GM19043 (cell line): ENCODE measurements around the gene ARSG.
"Not testable (repeated sequence)": the region's sequence is repeated elsewhere in the genome, so short reads cannot be mapped to it uniquely, and the experiment has no call there.

Experiments
- ATAC-seq: cut with Tn5 transposase; IDR thresholded peaks from one replicate; pipeline ENCODE4 v1.9.1; 2021; ENCODE audit warnings: low read depth; ENCODE audit not compliant: unreplicated experiment

ARSG gene

GRCh38 chr17:68302666-68303065 is 11.4 kb downstream of the ARSG start:
- no peak for ATAC-seq

GRCh38 chr17:68304706-68305105 is 13.4 kb downstream of the ARSG start:
- no peak for ATAC-seq

DNA sequence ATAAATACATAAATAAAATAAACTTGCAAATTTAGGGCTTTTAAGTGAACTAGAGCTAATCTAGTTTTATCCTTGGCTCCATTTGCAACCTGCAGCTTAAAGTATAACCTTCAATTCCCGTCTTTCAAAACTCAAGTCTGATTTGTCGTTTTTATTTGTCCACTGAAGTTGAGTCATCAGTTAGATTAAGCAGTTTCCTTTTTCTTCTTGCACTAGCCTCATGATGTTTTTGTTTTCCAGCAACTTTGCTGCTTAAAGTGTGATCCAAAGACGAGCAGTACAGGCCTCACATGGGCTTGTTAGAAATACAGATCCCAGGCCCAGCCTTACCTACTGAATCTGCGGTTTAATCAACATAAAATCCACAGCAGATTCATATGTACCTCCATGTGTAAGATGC is 13.8 kb downstream of the ARSG start:
- ATAC-seq = no peak

DNA sequence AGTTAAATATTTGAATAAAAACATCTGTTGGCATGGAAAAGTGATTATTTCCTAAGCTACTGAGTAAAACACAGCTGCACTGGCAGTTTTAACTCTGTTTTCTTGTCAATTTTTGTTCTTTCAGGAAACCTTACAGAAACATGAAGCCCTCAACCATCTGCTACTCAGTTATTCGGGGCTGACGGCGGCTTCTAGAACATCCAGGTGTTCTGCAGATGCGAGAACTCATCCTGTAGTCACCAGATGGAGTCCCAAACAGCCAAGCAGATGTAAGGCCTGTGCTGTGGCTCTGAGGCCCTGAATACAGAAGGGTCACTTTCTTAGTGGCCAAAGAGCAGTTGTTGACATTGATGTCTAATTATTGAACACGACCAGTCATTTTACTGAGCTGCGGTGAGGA is 15.5 kb downstream of the ARSG start:
- no peak for ATAC-seq

- no peak for ATAC-seq
Measured at GRCh38 chr17:68307443-68307842, 16.1 kb downstream of the ARSG start.

DNA sequence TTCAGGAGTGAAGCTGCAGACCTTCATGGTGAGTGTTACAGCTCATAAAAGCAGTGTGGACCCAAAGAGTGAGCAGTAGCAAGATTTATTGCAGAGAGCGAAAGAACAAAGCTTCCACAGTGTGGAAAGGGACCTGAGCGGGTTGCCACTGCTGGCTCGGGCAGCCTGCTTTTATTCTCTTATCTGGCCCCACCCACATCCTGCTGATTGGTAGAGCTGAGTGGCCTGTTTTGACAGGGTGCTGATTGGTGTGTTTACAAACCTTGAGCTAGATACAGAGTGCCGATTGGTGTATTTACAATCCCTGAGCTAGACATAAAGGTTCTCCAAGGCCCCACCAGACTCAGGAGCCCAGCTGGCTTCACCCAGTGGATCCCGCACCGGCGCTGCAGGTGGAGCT is 17.2 kb downstream of the ARSG start:
- not testable (repeated sequence) for ATAC-seq

DNA sequence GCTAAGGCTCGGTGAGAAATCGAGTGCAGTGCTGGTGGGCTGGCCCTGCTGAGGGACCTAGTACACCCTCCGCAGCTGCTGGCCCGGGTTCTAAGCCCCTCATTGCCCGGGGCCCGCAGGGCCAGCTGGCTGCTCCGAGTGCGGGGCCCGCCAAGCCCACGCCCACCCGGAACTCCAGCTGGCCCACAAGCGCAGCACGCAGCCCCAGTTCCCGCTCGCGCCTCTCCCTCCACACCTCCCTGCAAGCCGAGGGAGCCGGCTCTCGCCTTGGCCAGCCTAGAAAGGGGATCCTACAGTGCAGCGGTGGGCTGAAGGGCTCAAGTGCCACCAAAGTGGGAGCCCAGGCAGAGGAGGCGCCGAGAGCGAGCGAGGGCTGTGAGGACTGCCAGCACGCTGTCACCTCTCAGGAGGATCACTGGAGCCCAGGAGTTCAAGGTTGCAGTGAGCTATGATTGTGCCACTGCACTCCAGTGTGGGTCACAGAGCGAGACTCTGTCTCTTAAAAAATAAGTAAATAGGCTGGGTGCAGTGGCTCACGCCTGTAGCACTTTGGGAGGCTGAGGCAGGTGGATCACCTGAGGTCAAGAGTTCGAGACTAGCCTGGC is 17.9 kb downstream of the ARSG start:
- not testable (repeated sequence) for ATAC-seq

GRCh38 chr17:68310152-68310551 is 18.9 kb downstream of the ARSG start:
- ATAC-seq = no peak

DNA sequence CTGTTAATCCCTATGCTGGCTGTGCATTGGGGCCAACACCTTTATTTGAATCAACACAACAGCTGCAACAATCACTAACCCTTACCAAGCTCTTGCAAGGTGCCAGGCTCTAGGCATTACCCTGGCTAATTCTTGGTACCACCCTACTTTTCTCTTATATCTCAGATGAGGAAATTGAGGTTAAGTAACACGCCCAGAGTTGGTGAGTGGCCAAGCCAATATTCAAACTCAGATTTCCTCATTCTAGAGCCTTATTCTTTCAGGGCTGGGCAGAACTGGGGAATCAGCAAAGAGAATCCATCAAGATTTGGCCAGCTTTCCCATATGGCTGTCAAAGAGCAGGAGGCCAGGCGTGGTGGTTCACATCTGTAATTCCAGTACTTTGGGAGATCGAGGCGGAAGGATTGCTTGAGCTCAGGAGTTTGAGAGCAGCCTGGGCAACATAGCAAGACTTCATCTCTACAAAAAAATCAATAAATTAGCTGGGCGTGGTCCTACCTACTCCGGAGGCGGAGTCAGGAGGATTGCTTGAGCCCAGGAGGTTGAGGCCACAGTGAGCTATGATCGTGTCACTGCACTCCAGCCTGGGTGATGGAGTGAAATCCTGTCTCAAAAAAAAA is 23.7 kb downstream of the ARSG start:
- no peak for ATAC-seq

DNA sequence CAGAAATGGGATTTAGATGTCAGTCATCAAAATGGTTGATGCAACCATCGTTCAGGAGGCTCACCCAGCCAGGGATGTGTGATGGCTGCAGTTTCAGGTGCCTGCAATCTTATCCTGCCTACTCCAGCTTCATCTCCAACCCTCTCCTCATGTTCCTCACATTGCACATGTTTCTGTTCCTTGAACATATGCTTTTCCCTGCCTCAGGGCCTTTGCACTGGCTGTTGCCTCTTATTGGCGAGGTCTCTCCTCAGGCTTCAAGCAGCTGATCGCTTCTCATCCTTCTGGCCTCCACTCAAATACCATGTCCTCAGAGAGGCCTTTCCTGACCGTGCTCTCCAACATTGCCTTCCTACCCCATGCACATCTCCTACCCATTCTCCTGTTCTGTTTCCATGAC is 24.6 kb downstream of the ARSG start:
- ATAC-seq = no peak

DNA sequence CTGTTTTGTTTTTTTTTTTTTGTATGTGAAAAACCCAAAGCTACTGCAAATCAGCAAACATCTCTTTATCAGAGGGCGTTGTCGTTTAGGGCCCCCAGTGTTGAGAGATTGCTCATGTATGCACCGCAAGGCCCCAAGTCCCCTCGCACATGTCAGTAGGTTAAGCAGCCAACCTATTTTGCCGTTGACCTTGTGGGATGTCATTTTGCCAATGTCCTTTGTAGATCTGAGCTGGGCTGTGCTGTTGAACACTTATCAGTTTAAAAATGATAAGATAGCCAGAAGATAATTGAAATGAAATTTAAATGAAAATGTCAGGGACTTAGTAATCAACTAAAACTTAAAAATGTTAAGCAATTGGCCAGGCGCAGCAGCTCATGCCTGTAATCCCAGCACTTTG is 26.2 kb downstream of the ARSG start:
- ATAC-seq = no peak

GRCh38 chr17:68318103-68318991 is 27.1 kb downstream of the ARSG start:
- ATAC-seq = peak; percentile 42

- ATAC-seq = no peak
Measured at GRCh38 chr17:68319410-68320162, 28.3 kb downstream of the ARSG start.

DNA sequence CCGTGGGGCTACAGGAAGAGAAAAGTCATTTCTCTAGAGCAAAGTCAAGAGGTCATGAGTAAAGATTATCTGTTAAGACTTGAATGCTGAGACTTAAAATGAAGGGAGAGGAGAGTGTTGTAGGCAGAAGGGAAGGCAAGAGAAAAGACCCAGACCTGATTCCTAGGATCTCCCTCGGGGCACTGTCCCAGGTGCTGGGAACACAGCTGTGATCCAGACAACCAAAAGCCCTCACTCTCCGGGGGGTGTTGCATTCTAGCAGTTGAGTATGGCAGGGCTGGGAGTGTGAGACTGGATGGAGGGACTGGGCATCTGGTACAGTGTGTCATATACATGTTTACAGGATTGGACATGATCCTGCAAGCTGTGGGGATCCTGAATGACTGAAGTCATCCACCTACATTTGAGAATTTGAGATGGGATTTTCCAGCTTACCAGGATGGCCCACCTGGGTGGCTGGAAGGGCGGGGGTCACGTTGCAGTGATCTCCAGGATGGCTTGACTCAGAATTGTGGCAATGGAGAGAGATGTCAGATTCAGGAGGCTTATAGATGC is 29.1 kb downstream of the ARSG start:
- no peak for ATAC-seq

DNA sequence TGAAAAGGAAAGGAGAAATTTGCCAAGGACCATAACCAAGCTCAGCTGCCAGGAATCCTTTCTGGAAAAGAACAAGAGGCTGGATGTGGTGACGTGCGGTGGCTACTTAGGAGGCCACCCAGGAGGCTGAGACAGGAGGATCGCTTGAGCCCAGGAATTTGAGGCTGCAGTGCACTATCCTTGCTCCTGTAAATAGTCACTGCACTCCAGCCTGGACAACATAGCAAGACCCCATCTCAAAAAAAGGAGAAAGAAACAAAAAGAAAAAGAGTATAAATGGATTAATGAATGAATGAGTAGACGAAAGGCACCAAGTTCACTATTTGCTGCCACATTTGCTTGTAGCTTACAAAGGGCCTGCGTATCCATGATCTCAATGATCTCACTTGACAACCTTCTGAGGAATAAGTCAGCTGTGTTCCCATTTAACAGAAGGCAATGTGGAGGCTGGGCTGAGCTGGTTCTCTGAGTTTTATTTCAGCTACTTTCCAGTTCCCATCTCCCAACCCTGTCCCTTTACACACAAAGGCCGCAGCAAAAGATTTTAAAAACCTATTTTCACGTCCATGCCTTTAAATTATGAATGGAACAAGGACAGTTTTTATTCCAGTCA is 29.8 kb downstream of the ARSG start:
- ATAC-seq = no peak

- no peak for ATAC-seq
Measured at GRCh38 chr17:68321556-68321954, 30.3 kb downstream of the ARSG start.

DNA sequence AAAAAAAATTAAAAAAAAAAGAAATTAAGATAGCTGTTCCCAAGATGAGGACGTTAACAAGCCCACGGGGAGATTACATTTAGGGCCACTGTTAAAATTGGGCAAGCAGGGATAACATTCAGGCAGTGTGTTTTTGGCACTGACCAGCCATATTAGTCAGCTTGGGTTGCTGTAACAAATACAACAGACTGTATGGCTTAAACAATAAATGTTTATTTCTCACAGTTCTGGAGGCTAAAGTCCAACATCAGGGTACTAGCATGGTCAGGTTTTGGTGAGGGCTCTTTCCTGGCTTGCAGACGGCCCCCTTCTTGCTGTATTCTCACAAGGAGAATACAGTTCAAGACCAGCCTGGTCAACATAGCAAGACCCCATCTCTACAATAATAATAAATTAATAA is 31.3 kb downstream of the ARSG start:
- ATAC-seq = no peak

DNA sequence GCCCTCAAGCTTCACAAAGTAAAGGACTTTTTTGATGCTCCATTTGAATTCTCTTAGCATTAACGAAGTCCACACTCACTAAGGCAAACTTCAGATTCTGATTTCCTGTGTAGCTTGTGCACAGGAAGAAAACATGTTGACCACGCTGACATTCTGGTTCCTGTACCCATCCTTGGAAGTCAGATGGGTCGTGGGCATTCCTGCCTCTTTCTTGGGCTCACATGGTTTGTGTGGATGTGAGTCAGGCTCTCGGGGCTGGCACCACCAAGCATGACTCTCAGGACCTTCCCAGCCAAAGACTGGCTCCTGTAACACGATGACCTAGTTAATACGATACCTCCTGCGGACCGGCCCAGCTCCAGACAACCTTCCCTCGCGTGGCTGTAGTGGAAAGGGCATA is 32.8 kb downstream of the ARSG start:
- no peak for ATAC-seq

DNA sequence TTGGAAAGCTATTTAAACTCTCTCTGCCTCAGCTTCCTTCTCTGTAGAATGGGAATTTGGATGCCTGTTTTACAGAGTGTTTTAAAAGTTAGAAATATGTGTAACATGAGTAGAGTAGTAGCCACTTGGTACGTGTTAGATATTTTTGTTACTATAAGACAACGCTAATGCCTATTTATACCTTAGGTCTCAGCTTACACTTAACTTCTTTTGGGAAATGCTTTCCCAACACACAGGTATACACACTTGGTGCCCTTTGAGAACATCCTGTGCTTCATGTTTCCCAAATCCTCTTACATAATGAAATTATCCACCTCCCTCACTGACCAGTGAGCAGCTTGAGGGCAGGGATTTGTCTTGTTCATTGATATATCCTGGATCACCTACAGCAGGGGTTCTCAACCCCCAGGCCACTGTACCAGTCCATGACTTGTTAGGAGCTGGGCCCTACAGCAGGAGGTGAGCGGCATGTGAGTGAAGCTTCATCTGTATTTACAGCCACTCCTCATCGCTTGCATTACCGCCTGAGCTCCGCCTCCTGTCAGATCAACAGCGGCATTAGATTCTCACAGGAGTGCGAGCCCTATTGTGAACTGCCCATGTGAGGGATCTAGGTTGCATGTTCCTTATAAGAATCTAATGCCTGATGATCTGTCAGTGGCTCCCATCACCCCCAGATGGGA is 33.5 kb downstream of the ARSG start:
- ATAC-seq = no peak

DNA sequence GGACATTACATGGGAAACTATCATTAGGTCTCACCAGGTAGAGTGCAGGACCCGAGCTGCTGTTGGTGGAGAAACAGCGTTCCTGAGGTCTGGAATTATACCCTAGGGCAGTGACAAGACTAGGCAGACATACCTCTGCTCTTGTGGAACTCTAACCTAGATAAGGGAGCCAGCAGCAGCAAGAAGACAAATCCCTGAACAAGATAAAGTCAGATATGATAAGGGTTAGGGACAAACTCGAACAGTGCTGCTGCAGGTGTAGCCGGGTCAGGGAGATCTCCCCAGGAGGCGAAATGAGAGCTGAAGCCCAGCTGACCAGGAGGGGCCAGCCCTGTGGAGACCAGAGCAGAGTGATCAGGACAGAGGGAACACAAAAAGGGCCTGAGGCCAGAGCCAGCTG is 34.7 kb downstream of the ARSG start:
- no peak for ATAC-seq
